DND-41 (cell line): ENCODE results near the gene TF.
"Not testable (repeated sequence)": the region's sequence is repeated elsewhere in the genome, so short reads cannot be mapped to it uniquely, and the experiment has no call there.

ENCODE experiments used
- ATAC-seq: fragments of 200-7000 bp; cut with Tn5 transposase; 3 replicates; pipeline ENCODE4 v1.9.1; 2021; ENCODE audit warnings: low read depth; ENCODE audit not compliant: insufficient read depth
- DNase-seq: peaks from one replicate; pipeline ENCODE4 v3.0.0-alpha.2; 2020
- H2AFZ ChIP-seq: 2 replicates; pipeline ENCODE4 v1.6.0; 2012; ENCODE audit warnings: low read depth, low read length
- H3K27ac ChIP-seq: 2 replicates; pipeline ENCODE4 v1.5.1; 2012; ENCODE audit warnings: low read length, inconsistent platforms
- H3K27me3 ChIP-seq: fragments of 200-600 bp; sonication (generic); 2 replicates; pipeline ENCODE4 v1.6.0; 2012; ENCODE audit warnings: low read length, mild to moderate bottlenecking, inconsistent platforms; ENCODE audit not compliant: insufficient read depth, poor library complexity
- H3K36me3 ChIP-seq: 2 replicates; pipeline ENCODE4 v1.5.1; 2012; ENCODE audit warnings: low read length, inconsistent platforms; ENCODE audit not compliant: insufficient read depth
- H3K4me1 ChIP-seq: 2 replicates; pipeline ENCODE4 v1.5.1; 2012; ENCODE audit warnings: mild to moderate bottlenecking, low read length; ENCODE audit not compliant: insufficient read depth
- H3K4me2 ChIP-seq: 2 replicates; pipeline ENCODE4 v1.6.0; 2012; ENCODE audit warnings: mild to moderate bottlenecking, moderate library complexity, low read length, inconsistent platforms; ENCODE audit not compliant: insufficient read depth
- H3K4me3 ChIP-seq, 2 experiments: fragments of 200-600 bp in 1 of 2; shearing (Covaris generic) in 1 of 2; 2 replicates each; pipeline ENCODE4 v1.5.1; 2012 to 2016; ENCODE audit warnings: inconsistent platforms in 2 of 2, low read length in 2 of 2, mild to moderate bottlenecking in 2 of 2, low read depth in 1 of 2, moderate library complexity in 1 of 2
- H3K79me2 ChIP-seq: 2 replicates; pipeline ENCODE4 v1.6.0; 2012; ENCODE audit warnings: low read length, inconsistent platforms; ENCODE audit not compliant: insufficient read depth
- H3K9ac ChIP-seq: 2 replicates; pipeline ENCODE4 v1.6.0; 2012; ENCODE audit warnings: low read depth, mild to moderate bottlenecking, inconsistent platforms, low read length, moderate library complexity
- H3K9me3 ChIP-seq: 2 replicates; pipeline ENCODE4 v1.5.1; 2012; ENCODE audit warnings: low read length, moderate library complexity, mild to moderate bottlenecking, inconsistent platforms; ENCODE audit not compliant: insufficient read depth, severe bottlenecking
- H4K20me1 ChIP-seq: 2 replicates; pipeline ENCODE4 v1.6.0; 2012; ENCODE audit warnings: low read length; ENCODE audit not compliant: insufficient read depth
- CTCF ChIP-seq: IDR thresholded peaks from 2 replicates; pipeline ENCODE4 v1.5.1; 2012; ENCODE audit warnings: borderline replicate concordance, low read length, moderate library complexity, mild to moderate bottlenecking; ENCODE audit not compliant: poor library complexity, severe bottlenecking; ENCODE audit errors: extremely low read depth
- EZH2 ChIP-seq: IDR thresholded peaks from 3 replicates; pipeline ENCODE4 v1.6.1; 2012; ENCODE audit warnings: borderline replicate concordance, low read depth, mild to moderate bottlenecking, moderate library complexity, low read length, inconsistent platforms; ENCODE audit not compliant: severe bottlenecking

Gene TF

DNA sequence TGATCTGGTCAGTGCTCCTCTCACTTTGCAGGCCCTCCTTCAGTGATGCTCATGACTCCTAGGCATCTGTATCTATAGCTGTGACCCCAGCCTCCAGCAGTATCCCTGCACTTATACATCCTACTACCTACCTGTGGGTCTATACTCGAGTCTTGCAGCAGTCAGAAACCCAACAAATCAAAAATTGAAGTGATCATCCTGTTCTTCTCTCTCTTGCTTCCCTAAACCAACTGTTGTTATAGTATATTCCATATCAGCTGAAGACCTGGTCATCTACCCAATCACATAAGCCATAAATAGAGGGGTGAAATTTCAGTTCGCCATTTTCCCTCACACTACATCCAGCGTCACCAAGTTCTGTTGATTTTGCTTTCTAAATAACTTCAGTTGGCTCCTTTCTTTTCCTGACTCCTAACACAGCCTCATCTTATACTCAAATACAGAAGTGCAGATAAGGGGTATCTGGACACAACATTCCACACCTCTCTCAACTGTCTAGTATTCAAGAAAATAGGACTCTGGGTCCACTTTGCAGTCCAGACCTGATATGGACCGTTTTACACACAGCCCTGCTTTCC, 33.5 kb downstream of the TF start:
- Histone ChIP-seq H3K4me2 (no peak overlapping the region), H3K9ac (no peak overlapping the region), H4K20me1 (no peaks in the 10 kb centered on the region), H3K36me3 (no peaks in the 10 kb centered on the region), H3K27me3 (peaks cover 4% of the 10 kb centered on the region), H3K4me3 (no peak overlapping the region), H3K9me3 (no peaks in the 10 kb centered on the region), H2AFZ (no peak overlapping the region), H3K27ac (no peak overlapping the region), H3K4me1 (no peaks in the 10 kb centered on the region), H3K79me2 (no peaks in the 10 kb centered on the region)
- no peak for TF ChIP-seq CTCF
- no peak for TF ChIP-seq EZH2
- no peak for ATAC-seq
- DNase-seq: no peak

DNA sequence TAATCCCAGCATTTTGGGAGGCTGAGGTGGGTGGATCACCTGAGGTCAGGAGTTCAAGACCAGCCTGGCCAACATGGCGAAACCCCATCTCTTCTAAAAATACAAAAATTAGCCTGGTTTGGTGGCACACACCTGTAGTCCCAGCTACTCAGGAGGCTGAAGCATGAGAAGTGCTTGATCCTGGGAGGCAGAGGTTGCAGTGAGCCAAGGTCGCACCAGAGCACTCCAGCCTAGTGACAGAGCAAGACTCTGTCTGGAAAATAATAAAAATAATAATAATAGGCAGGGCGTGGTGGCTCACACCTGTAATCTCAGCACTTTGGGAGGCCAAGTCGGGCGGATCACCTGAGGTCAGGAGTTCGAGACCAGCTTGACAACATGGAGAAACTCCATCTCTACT, 34.6 kb downstream of the TF start:
- not testable (repeated sequence) for H3K79me2 ChIP-seq, H3K4me1 ChIP-seq, H3K27me3 ChIP-seq, DNase-seq, H3K9me3 ChIP-seq, H3K4me3 ChIP-seq, H2AFZ ChIP-seq, H4K20me1 ChIP-seq, H3K9ac ChIP-seq, ATAC-seq, H3K4me2 ChIP-seq, H3K27ac ChIP-seq, H3K36me3 ChIP-seq

- peaks cover 4% of the 10 kb centered on the region for H3K27me3 ChIP-seq
- TF ChIP-seq CTCF: no peak
- TF ChIP-seq EZH2: no peak
- H3K79me2 ChIP-seq: no peaks in the 10 kb centered on the region
- DNase-seq: no peak
- H3K4me2 ChIP-seq: no peak overlapping the region
- H3K9me3 ChIP-seq: no peaks in the 10 kb centered on the region
- no peak overlapping the region for H2AFZ ChIP-seq
- H3K27ac ChIP-seq: no peak overlapping the region
- no peaks in the 10 kb centered on the region for H4K20me1 ChIP-seq
- no peak for ATAC-seq
- no peak overlapping the region for H3K9ac ChIP-seq
- H3K4me3 ChIP-seq: no peak overlapping the region
- H3K4me1 ChIP-seq: no peaks in the 10 kb centered on the region
- H3K36me3 ChIP-seq: no peaks in the 10 kb centered on the region
These were observed 35.4 kb downstream of the TF start for GRCh38 chr3:133781570-133781969.

DNA sequence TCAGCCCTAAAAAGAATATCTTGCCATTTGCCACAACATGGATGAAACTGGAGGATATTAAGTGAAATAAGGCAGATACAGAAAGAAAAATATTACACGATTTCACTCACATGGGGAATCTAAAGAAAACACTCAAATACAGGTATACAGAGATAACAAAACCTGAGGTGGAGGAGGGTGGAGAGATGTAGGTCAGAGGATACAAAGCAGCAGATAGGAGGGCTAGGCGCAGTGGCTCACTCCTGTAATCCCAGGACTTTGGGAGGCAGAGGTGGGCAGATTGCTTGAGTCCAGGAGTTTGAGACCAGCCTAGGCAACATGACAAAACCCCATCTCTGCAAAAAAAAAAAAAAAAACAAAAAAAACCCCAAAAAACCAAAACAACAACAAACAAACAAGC, 36.3 kb downstream of the TF start:
- Histone ChIP-seq H3K27me3 (peaks cover 4% of the 10 kb centered on the region), H4K20me1 (no peaks in the 10 kb centered on the region), H3K4me3 (no peak overlapping the region), H3K9ac (no peak overlapping the region), H2AFZ (no peak overlapping the region), H3K27ac (no peak overlapping the region), H3K9me3 (no peaks in the 10 kb centered on the region), H3K4me1 (no peaks in the 10 kb centered on the region), H3K4me2 (no peak overlapping the region), H3K36me3 (no peaks in the 10 kb centered on the region), H3K79me2 (no peaks in the 10 kb centered on the region)
- ATAC-seq (no peak), DNase-seq (no peak)
- no peak for TF ChIP-seq EZH2
- TF ChIP-seq CTCF: no peak
